Stimulated activated CD4-positive, alpha-beta T cell treated with anti-CD3 and anti-CD28 coated beads, Interleukin-2, amount 100 ng/mL, for 48 hours (primary cell): Measurements from ENCODE around the gene WWTR1.

ENCODE experiments used
- DNase-seq, 2 donors: peaks; one replicate each; pipeline ENCODE4 v3.0.0-alpha.2; 2020

The WWTR1 gene

GRCh38 chr3:149657926-149658743, at the start of gene WWTR1:
WWTR1 (minus strand) TSS chr3:149658025; CDS start chr3:149657306, 719 bp downstream.
- peak; percentile 19 to 28 for DNase-seq

- no peak for DNase-seq
These were observed 49.1 kb upstream of the WWTR1 start for GRCh38 chr3:149706905-149707304.

- DNase-seq: no peak
These were observed 47.6 kb upstream of the WWTR1 start for GRCh38 chr3:149705416-149705815.

GRCh38 chr3:149703466-149703865, 45.6 kb upstream of the WWTR1 start:
- DNase-seq: no peak

GRCh38 chr3:149702691-149703441, 45.0 kb upstream of the WWTR1 start:
- DNase-seq: no peak

GRCh38 chr3:149701977-149702350, 44.1 kb upstream of the WWTR1 start:
- DNase-seq: no peak

- DNase-seq: peak in 1 of 2 donors; percentile 9
These were observed 43.6 kb upstream of the WWTR1 start for GRCh38 chr3:149701206-149701976.

GRCh38 chr3:149688122-149688757, 30.4 kb upstream of the WWTR1 start:
- DNase-seq: no peak

- DNase-seq: no peak
These were observed 29.2 kb upstream of the WWTR1 start for GRCh38 chr3:149686996-149687395.

GRCh38 chr3:149678351-149678950, 20.6 kb upstream of the WWTR1 start:
- DNase-seq: no peak

GRCh38 chr3:149673393-149673792, 15.6 kb upstream of the WWTR1 start:
- DNase-seq: no peak

- no peak for DNase-seq
These were observed 13.1 kb upstream of the WWTR1 start for GRCh38 chr3:149670742-149671492.

GRCh38 chr3:149667576-149667975, 9.8 kb upstream of the WWTR1 start:
- no peak for DNase-seq

GRCh38 chr3:149663966-149664365, 6.1 kb upstream of the WWTR1 start:
- DNase-seq: no peak

- no peak for DNase-seq
These were observed 4.5 kb upstream of the WWTR1 start for GRCh38 chr3:149662240-149662887.

GRCh38 chr3:149660462-149660861, 2.6 kb upstream of the WWTR1 start:
- DNase-seq: no peak

- no peak for DNase-seq
These were observed 1.1 kb upstream of the WWTR1 start for GRCh38 chr3:149658744-149659497.

GRCh38 chr3:149657321-149657925, 402 bp downstream of the WWTR1 start:
- peak in 1 of 2 donors; percentile 11 for DNase-seq

GRCh38 chr3:149655826-149656574, 1.8 kb downstream of the WWTR1 start:
- no peak for DNase-seq
